Pancreas (tissue), 10 donors: ENCODE data around the gene ELOVL6. TPM values are rescaled to one million over a fixed set of nuclear protein-coding genes. Genes with fewer than 3 reads are reported as not detected.

Source experiments
- ATAC-seq, 4 donors: fragments of 200-7000 bp; cut with Tn5 transposase; one replicate each; pipeline versions ENCODE4 v1.8.0 to v1.9.1; 2020; ENCODE audit warnings: mild to moderate bottlenecking in 4 of 4, moderate library complexity in 4 of 4
- DNase-seq, 6 donors: peaks; one replicate each; pipeline ENCODE4 v3.0.0-alpha.2; 2020
- FAIRE-seq: peaks from 2 replicates; lab custom pipeline; 2012; peaks lifted over from hg19 to GRCh38; lab: Jason Lieb, UNC
- H3K27ac ChIP-seq, 4 donors: fragments of 200-600 bp; sonication (generic); 1 replicate in 3 of 4; 2 replicates in 1 of 4; pipeline versions ENCODE4 v1.5.0 to v1.8.0; 2020
- H3K27me3 ChIP-seq, 4 donors: fragments of 200-600 bp; one replicate each; pipeline ENCODE4 v1.8.0; 2021
- H3K36me3 ChIP-seq, 3 donors: fragments of 200-600 bp; sonication (generic) in 1 of 3; one replicate each; pipeline versions ENCODE4 v1.5.0 to v1.8.0; 2020 to 2021
- H3K4me1 ChIP-seq, 3 donors: fragments of 200-600 bp; one replicate each; pipeline ENCODE4 v1.8.0; 2021
- H3K4me3 ChIP-seq, 4 donors: fragments of 200-600 bp; sonication (generic) in 2 of 4; one replicate each; pipeline versions ENCODE4 v1.5.0 to v1.8.0; 2020 to 2021
- H3K9me3 ChIP-seq, 4 donors: fragments of 200-600 bp; one replicate each; pipeline ENCODE4 v1.8.0; 2021
- CTCF ChIP-seq, 4 donors: fragments of 200-600 bp; sonication (generic) in 3 of 4; IDR thresholded peaks; one replicate each; pipeline versions ENCODE4 v1.5.0 to v1.8.0; 2021; ENCODE audit warnings: antibody characterized with exemption in 4 of 4
- WGBS, 2 donors: extraction: QIAGEN DNeasy Blood & Tissue Kit; methylation state at CpG; one replicate each; pipeline ENCODE4 v1.1.7; 2013; 5-methylcytosine and 5-hydroxymethylcytosine counted together
- intact Hi-C, 3 donors: fragments of 100-400 bp; cut with DNase I; formaldehyde crosslinking; loops; one replicate each; pipeline versions ENCODE4 v1.11.1 to v1.14.2; 2022
- polyA plus RNA-seq, 2 donors: library from polyadenylated mRNA; stranded (reverse); fragments of 200-250 nt; gene quantifications; one replicate each; pipeline ENCODE4 v1.2.3, GENCODE V29; 2013
- total RNA-seq, 6 donors: library from RNA; stranded (reverse); fragmentation: NEBNext Ultra II Directional in 4 of 6; extraction: Animal tissue kit (Norgen Biotek cat#: 25700) in 4 of 6; gene quantifications; one replicate each; pipeline versions ENCODE4 v1.2.1 to v1.2.4, GENCODE V29; 2021 to 2023
- donor health status: healthy with polysubstance abuse.
- donor health status: DM: no; HTN: no; CAD: no; lungs with moderate emphysema.
- donor health status: DM: no; HTN: no; CAD: no.
- donor health status: control.
- donor health status: control.
- donor health status: Bipolar disorder and iron deficiency.
- donor health status: DM: yes; HTN: yes; CAD: no.
- donor health status: DM: no; HTN: no; CAD: no.
- donor health status: DM: no; HTN: no; CAD: no.
- donor health status: DM: yes; HTN: yes; CAD: no.

The ELOVL6 gene
- total and polyA plus RNA-seq, 8 donors, result 0.69 to 3.5 (median 1.8) TPM

- no peak for TF ChIP-seq CTCF (IDR thresholded peaks at IDR 0.05)
- ATAC-seq (no peak), DNase-seq (no peak), FAIRE-seq (no peak)
- H3K9me3 ChIP-seq, result no peaks in the 10 kb centered on the region
- no peak overlapping the region for H3K27ac ChIP-seq
- H3K4me3 ChIP-seq, result no peak overlapping the region
- no peaks in the 10 kb centered on the region for H3K4me1 ChIP-seq
- intact Hi-C loops, result no loop called here
- peaks cover 0 to 6% (median 0%) of the 10 kb centered on the region in 3 donors for H3K36me3 ChIP-seq
- H3K27me3 ChIP-seq, result no peaks in the 10 kb centered on the region
- WGBS, 2 donors, result 76 to 81% methylated on average over 1 of the region's 1 CpG
Observed at GRCh38 chr4:110012917-110013316, 185.5 kb downstream of the ELOVL6 start.

DNA sequence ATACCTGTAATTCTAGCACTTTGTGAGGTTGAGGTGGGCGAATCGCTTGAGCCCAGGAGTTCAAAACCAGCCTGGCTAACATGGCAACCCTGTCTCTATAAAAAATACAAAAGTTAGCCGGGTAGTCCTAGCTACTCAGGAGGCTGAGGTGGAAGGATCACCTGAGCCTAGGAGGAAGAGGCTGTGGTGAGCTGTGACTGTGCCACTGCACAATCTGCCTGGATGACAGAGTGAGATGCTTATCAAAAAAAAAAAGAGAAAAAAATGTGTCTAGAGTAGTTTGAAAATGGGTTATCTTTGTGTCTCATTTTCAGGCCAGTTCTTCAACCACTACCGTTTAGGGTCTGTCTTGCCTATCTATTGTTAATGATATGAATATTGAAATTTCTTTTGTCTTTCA is 187.6 kb downstream of the ELOVL6 start:
- Histone ChIP-seq H3K4me3 (no peak overlapping the region), H3K9me3 (no peaks in the 10 kb centered on the region), H3K4me1 (no peaks in the 10 kb centered on the region), H3K27me3 (no peaks in the 10 kb centered on the region), H3K27ac (no peak overlapping the region), H3K36me3 (peaks cover 0 to 6% (median 0%) of the 10 kb centered on the region in 3 donors)
- FAIRE-seq (no peak), DNase-seq (no peak), ATAC-seq (no peak)
- intact Hi-C loops, result no loop called here
- no peak for TF ChIP-seq CTCF (IDR thresholded peaks at IDR 0.05)
- WGBS, 2 donors, result 90 to 91% methylated on average over 4 of the region's 4 CpGs

DNA sequence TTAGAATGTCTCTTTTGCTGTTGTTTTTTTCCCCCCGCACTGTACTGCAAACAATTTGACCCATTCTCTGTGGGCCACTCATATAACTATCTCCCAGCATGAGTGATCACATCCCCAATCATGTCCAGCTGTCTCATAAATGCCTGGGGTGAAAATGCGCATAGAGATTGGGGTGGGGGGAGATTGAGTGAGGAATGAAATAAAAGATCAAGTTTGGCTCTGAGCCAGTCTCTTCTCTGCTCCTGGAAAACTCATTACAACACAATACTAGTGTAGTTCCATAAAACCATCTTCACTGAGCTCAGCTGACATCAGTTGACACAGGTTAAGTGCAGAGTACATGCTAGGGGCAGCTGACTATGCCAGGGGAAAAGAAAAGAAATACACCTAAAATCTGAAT is 188.9 kb downstream of the ELOVL6 start:
- H3K27me3 ChIP-seq, result no peaks in the 10 kb centered on the region
- H3K4me3 ChIP-seq, result no peak overlapping the region
- no peak for TF ChIP-seq CTCF (IDR thresholded peaks at IDR 0.05)
- H3K27ac ChIP-seq, result no peak overlapping the region
- no peaks in the 10 kb centered on the region for H3K4me1 ChIP-seq
- no peaks in the 10 kb centered on the region for H3K9me3 ChIP-seq
- FAIRE-seq (no peak), DNase-seq (no peak), ATAC-seq (no peak)
- 82 to 96% methylated on average over 2 of the region's 2 CpGs for WGBS, 2 donors
- peaks cover 0 to 6% (median 0%) of the 10 kb centered on the region in 3 donors for H3K36me3 ChIP-seq
- intact Hi-C loops, result loop anchor here in 2 of 3 donors (10.0 kb wide), 2 partner anchors 495 to 505 kb away; no protein-coding TSS in a partner anchor

GRCh38 chr4:110008540-110008939 is 189.9 kb downstream of the ELOVL6 start:
- Histone ChIP-seq H3K27me3 (no peaks in the 10 kb centered on the region), H3K36me3 (peaks cover 0 to 6% (median 0%) of the 10 kb centered on the region in 3 donors), H3K4me1 (no peaks in the 10 kb centered on the region), H3K4me3 (no peak overlapping the region), H3K9me3 (no peaks in the 10 kb centered on the region), H3K27ac (no peak overlapping the region)
- no peak for TF ChIP-seq CTCF (IDR thresholded peaks at IDR 0.05)
- WGBS, 2 donors, result 75 to 80% methylated on average over 2 of the region's 2 CpGs
- intact Hi-C loops, result loop anchor here in 2 of 3 donors (10.0 kb wide), 2 partner anchors 496 to 506 kb away; no protein-coding TSS in a partner anchor
- no peak for DNase-seq
- ATAC-seq, result no peak
- FAIRE-seq, result no peak

GRCh38 chr4:110007217-110007616 is 191.2 kb downstream of the ELOVL6 start:
- H3K9me3 ChIP-seq, result no peaks in the 10 kb centered on the region
- no peak for DNase-seq
- FAIRE-seq, result no peak

More at GRCh38 chr4:110007217-110007616, 191.2 kb downstream of the ELOVL6 start:
- 75 to 81% methylated on average over 3 of the region's 3 CpGs for WGBS, 2 donors
- no peak overlapping the region for H3K4me3 ChIP-seq
- H3K27me3 ChIP-seq, result no peaks in the 10 kb centered on the region
- intact Hi-C loops, result loop anchor here in 2 of 3 donors (10.0 kb wide), 2 partner anchors 498 to 508 kb away; no protein-coding TSS in a partner anchor
- peaks cover 0 to 6% (median 0%) of the 10 kb centered on the region in 3 donors for H3K36me3 ChIP-seq
- ATAC-seq, result no peak
- no peak overlapping the region for H3K27ac ChIP-seq
- no peak for TF ChIP-seq CTCF (IDR thresholded peaks at IDR 0.05)
- H3K4me1 ChIP-seq, result no peaks in the 10 kb centered on the region
